K562 (cell line): ENCODE measurements around the gene RAPGEF5. TPM values are rescaled to one million over a fixed set of nuclear protein-coding genes. Genes with fewer than 3 reads are reported as not detected.

Source experiments
- GABPB2 ChIP-seq: fragments of 250-450 bp; sonication (Bioruptor Pico); conservative IDR thresholded peaks from 2 replicates; pipeline ENCODE4 v1.5.1; 2021; ENCODE audit warnings: mild to moderate bottlenecking
- KLF6 ChIP-seq: fragments of 250-450 bp; sonication (Bioruptor Pico); IDR thresholded peaks from 2 replicates; pipeline ENCODE4 v1.4.0; 2020; ENCODE audit warnings: mild to moderate bottlenecking, moderate library complexity, borderline replicate concordance
- MEF2D ChIP-seq: conservative IDR thresholded peaks from 2 replicates; pipeline ENCODE4 v1.6.1; 2016; ENCODE audit warnings: low read depth, missing genetic modification characterization, missing compliant biosample characterization
- PCBP2 ChIP-seq: fragments of 200-400 bp; formaldehyde crosslinking; IDR thresholded peaks from 2 replicates; pipeline ENCODE4 v1.6.1; 2018; ENCODE audit warnings: low read length, low read depth, mild to moderate bottlenecking, moderate library complexity; ENCODE audit not compliant: poor library complexity, severe bottlenecking
- POLR2H ChIP-seq: IDR thresholded peaks from 2 replicates; pipeline ENCODE4 v1.6.1; 2016; ENCODE audit warnings: missing genetic modification characterization, low read depth, mild to moderate bottlenecking, control low read depth, missing compliant biosample characterization, moderate library complexity
- SRF ChIP-seq, 2 experiments: fragments of 250-450, 450-650 bp in 1 of 2; sonication (Bioruptor Pico) in 1 of 2; sonication (generic) in 1 of 2; formaldehyde crosslinking; IDR thresholded peaks; 2 replicates each; pipeline versions ENCODE4 v1.5.0 to v1.5.1; 2020 to 2022; ENCODE audit warnings: mild to moderate bottlenecking in 1 of 2, missing genetic modification reagents in 1 of 2
- ZNF609 ChIP-seq: sonication (generic); formaldehyde crosslinking; IDR thresholded peaks from 2 replicates; pipeline ENCODE4 v1.8.1; 2023; ENCODE audit warnings: missing genetic modification reagents, mild to moderate bottlenecking, borderline replicate concordance
- polyA plus RNA-seq, 8 experiments: library from polyadenylated mRNA; depleted of rRNA in 4 of 8; stranded (reverse) in 5 of 8; unstranded in 3 of 8; fragments of >200 nt; fragmentation: Nextera tagmentation in 2 of 8; fragmentation: Illumina TruSeq in 1 of 8; extraction: Ambion mirVana in 2 of 8; extraction: Trizol in 1 of 8; gene quantifications; 2 replicates each; pipeline versions ENCODE4 v1.2.1 to v1.2.3, GENCODE V29; 2011 to 2014; ENCODE audit warnings: inconsistent platforms in 1 of 8, missing spikeins in 1 of 8
- total RNA-seq, 7 experiments: library from RNA; depleted of rRNA in 6 of 7; stranded (reverse); fragments of >200 nt in 6 of 7; fragmentation: Illumina TruSeq in 2 of 7; extraction: Trizol in 2 of 7; gene quantifications; 2 replicates each; pipeline versions ENCODE4 v1.2.1 to v1.2.3, GENCODE V29; 2011 to 2021; ENCODE audit warnings: low replicate concordance in 1 of 7
- TF ChIP-seq, protein P1 (sequence below): fragments of 450-650 bp; IDR thresholded peaks from 2 replicates; pipeline ENCODE4 v1.6.1; 2016; ENCODE audit warnings: mild to moderate bottlenecking, moderate library complexity
- TF ChIP-seq, protein P2 (sequence below): sonication (generic); formaldehyde crosslinking; IDR thresholded peaks from 2 replicates; pipeline ENCODE4 v1.8.1; 2023; ENCODE audit warnings: mild to moderate bottlenecking, missing genetic modification reagents, moderate library complexity

RAPGEF5 gene
- total and polyA plus RNA-seq, 9 of the 15 experiments (the other 6 are each of a cell fraction or from before 2014, with no cell fraction given): 0.39 to 2.0 (median 1.1) TPM

- TF ChIP-seq, protein P1, sequence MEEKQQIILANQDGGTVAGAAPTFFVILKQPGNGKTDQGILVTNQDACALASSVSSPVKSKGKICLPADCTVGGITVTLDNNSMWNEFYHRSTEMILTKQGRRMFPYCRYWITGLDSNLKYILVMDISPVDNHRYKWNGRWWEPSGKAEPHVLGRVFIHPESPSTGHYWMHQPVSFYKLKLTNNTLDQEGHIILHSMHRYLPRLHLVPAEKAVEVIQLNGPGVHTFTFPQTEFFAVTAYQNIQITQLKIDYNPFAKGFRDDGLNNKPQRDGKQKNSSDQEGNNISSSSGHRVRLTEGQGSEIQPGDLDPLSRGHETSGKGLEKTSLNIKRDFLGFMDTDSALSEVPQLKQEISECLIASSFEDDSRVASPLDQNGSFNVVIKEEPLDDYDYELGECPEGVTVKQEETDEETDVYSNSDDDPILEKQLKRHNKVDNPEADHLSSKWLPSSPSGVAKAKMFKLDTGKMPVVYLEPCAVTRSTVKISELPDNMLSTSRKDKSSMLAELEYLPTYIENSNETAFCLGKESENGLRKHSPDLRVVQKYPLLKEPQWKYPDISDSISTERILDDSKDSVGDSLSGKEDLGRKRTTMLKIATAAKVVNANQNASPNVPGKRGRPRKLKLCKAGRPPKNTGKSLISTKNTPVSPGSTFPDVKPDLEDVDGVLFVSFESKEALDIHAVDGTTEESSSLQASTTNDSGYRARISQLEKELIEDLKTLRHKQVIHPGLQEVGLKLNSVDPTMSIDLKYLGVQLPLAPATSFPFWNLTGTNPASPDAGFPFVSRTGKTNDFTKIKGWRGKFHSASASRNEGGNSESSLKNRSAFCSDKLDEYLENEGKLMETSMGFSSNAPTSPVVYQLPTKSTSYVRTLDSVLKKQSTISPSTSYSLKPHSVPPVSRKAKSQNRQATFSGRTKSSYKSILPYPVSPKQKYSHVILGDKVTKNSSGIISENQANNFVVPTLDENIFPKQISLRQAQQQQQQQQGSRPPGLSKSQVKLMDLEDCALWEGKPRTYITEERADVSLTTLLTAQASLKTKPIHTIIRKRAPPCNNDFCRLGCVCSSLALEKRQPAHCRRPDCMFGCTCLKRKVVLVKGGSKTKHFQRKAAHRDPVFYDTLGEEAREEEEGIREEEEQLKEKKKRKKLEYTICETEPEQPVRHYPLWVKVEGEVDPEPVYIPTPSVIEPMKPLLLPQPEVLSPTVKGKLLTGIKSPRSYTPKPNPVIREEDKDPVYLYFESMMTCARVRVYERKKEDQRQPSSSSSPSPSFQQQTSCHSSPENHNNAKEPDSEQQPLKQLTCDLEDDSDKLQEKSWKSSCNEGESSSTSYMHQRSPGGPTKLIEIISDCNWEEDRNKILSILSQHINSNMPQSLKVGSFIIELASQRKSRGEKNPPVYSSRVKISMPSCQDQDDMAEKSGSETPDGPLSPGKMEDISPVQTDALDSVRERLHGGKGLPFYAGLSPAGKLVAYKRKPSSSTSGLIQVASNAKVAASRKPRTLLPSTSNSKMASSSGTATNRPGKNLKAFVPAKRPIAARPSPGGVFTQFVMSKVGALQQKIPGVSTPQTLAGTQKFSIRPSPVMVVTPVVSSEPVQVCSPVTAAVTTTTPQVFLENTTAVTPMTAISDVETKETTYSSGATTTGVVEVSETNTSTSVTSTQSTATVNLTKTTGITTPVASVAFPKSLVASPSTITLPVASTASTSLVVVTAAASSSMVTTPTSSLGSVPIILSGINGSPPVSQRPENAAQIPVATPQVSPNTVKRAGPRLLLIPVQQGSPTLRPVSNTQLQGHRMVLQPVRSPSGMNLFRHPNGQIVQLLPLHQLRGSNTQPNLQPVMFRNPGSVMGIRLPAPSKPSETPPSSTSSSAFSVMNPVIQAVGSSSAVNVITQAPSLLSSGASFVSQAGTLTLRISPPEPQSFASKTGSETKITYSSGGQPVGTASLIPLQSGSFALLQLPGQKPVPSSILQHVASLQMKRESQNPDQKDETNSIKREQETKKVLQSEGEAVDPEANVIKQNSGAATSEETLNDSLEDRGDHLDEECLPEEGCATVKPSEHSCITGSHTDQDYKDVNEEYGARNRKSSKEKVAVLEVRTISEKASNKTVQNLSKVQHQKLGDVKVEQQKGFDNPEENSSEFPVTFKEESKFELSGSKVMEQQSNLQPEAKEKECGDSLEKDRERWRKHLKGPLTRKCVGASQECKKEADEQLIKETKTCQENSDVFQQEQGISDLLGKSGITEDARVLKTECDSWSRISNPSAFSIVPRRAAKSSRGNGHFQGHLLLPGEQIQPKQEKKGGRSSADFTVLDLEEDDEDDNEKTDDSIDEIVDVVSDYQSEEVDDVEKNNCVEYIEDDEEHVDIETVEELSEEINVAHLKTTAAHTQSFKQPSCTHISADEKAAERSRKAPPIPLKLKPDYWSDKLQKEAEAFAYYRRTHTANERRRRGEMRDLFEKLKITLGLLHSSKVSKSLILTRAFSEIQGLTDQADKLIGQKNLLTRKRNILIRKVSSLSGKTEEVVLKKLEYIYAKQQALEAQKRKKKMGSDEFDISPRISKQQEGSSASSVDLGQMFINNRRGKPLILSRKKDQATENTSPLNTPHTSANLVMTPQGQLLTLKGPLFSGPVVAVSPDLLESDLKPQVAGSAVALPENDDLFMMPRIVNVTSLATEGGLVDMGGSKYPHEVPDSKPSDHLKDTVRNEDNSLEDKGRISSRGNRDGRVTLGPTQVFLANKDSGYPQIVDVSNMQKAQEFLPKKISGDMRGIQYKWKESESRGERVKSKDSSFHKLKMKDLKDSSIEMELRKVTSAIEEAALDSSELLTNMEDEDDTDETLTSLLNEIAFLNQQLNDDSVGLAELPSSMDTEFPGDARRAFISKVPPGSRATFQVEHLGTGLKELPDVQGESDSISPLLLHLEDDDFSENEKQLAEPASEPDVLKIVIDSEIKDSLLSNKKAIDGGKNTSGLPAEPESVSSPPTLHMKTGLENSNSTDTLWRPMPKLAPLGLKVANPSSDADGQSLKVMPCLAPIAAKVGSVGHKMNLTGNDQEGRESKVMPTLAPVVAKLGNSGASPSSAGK: no peak
- no peak for TF ChIP-seq PCBP2
- peak in 1 of 2 experiments; percentile 44; a peak in 1 of 4 replicates for TF ChIP-seq SRF (CRISPR knock-in tag; IDR thresholded peaks at IDR 0.05)
- peak; percentile 97 for TF ChIP-seq KLF6 (CRISPR knock-in tag)
- peak; percentile 89 for TF ChIP-seq MEF2D (tag)
- TF ChIP-seq POLR2H (tag): 0 out of 2 replicates have a peak, but pooled peaks have one; percentile 33
- TF ChIP-seq, protein P2, sequence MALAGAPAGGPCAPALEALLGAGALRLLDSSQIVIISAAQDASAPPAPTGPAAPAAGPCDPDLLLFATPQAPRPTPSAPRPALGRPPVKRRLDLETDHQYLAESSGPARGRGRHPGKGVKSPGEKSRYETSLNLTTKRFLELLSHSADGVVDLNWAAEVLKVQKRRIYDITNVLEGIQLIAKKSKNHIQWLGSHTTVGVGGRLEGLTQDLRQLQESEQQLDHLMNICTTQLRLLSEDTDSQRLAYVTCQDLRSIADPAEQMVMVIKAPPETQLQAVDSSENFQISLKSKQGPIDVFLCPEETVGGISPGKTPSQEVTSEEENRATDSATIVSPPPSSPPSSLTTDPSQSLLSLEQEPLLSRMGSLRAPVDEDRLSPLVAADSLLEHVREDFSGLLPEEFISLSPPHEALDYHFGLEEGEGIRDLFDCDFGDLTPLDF (CRISPR knock-in tag): no peak
- TF ChIP-seq ZNF609 (CRISPR knock-in tag): no peak
- TF ChIP-seq GABPB2: no peak
Measured at GRCh38 chr7:22179442-22179879, 177.5 kb downstream of the RAPGEF5 start (continued).
